Lower lobe of right lung (tissue), 2 donors: ENCODE data around the gene KRTAP5-6. TPM values are rescaled to one million over a fixed set of nuclear protein-coding genes. Genes with fewer than 3 reads are reported as not detected.

Experiments used
- ATAC-seq, 2 donors: fragments of 200-7000 bp; cut with Tn5 transposase; one replicate each; pipeline ENCODE4 v1.9.1; 2020 to 2022; ENCODE audit warnings: mild to moderate bottlenecking in 2 of 2, moderate library complexity in 2 of 2
- DNase-seq: peaks from one replicate; pipeline ENCODE4 v3.0.0-alpha.2; 2020
- H3K27ac ChIP-seq: fragments of 200-600 bp; one replicate; pipeline ENCODE4 v1.8.0; 2022
- H3K27me3 ChIP-seq: fragments of 200-600 bp; one replicate; pipeline ENCODE4 v1.8.0; 2022; ENCODE audit warnings: low read depth
- H3K36me3 ChIP-seq: fragments of 200-600 bp; one replicate; pipeline ENCODE4 v1.8.0; 2022; ENCODE audit warnings: mild to moderate bottlenecking
- H3K4me1 ChIP-seq: fragments of 200-600 bp; one replicate; pipeline ENCODE4 v1.8.0; 2022
- H3K4me3 ChIP-seq: fragments of 200-600 bp; one replicate; pipeline ENCODE4 v1.8.0; 2022; ENCODE audit warnings: mild to moderate bottlenecking
- H3K9me3 ChIP-seq: fragments of 200-600 bp; one replicate; pipeline ENCODE4 v1.8.0; 2022
- intact Hi-C: fragments of 100-400 bp; cut with DNase I; formaldehyde crosslinking; loops from one replicate; pipeline ENCODE4 v1.11.0; 2022
- total RNA-seq: library from RNA; stranded (reverse); fragmentation: NEBNext Ultra II Directional; extraction: Animal tissue kit (Norgen Biotek cat#: 25700); gene quantifications from one replicate; pipeline ENCODE4 v1.2.1, GENCODE V29; 2021
- TF ChIP-seq, protein P1 (sequence below): fragments of 200-600 bp; IDR thresholded peaks from one replicate; pipeline ENCODE4 v1.8.0; 2022; ENCODE audit warnings: antibody characterized with exemption, mild to moderate bottlenecking
- donor health status: DM: no; HTN: yes; CAD: no; lungs with severe emphysema.

KRTAP5-6 gene
- total RNA-seq, 1 donor from 2014 or later: not detected

DNA sequence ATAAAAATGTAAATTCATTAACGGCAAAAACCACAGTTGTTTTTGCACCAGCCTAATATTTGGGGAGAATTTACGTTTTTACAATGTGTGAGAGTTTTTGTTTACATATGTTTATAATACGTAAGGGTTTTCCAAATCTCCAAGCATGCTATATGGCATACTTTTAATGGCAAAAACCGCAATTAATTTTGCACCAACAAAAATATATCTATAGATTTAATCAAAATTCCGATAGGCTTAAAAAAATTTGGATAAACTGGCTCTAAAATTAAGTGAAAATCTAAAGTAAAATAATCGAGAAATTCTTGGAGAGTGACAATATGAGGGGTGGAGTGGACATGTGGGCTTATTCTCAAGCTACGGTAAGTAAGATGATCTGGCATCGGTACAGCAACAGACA, 22.8 kb downstream of the KRTAP5-6 start:
- TF ChIP-seq, protein P1, sequence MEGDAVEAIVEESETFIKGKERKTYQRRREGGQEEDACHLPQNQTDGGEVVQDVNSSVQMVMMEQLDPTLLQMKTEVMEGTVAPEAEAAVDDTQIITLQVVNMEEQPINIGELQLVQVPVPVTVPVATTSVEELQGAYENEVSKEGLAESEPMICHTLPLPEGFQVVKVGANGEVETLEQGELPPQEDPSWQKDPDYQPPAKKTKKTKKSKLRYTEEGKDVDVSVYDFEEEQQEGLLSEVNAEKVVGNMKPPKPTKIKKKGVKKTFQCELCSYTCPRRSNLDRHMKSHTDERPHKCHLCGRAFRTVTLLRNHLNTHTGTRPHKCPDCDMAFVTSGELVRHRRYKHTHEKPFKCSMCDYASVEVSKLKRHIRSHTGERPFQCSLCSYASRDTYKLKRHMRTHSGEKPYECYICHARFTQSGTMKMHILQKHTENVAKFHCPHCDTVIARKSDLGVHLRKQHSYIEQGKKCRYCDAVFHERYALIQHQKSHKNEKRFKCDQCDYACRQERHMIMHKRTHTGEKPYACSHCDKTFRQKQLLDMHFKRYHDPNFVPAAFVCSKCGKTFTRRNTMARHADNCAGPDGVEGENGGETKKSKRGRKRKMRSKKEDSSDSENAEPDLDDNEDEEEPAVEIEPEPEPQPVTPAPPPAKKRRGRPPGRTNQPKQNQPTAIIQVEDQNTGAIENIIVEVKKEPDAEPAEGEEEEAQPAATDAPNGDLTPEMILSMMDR: no peak
- no peaks in the 10 kb centered on the region for H3K9me3 ChIP-seq
- H3K27ac ChIP-seq: no peak overlapping the region
- intact Hi-C loops: no loop called here
- no peak overlapping the region for H3K4me3 ChIP-seq
- DNase-seq (no peak), ATAC-seq (no peak)
- H3K4me1 ChIP-seq: no peaks in the 10 kb centered on the region
- peaks cover 9% of the 10 kb centered on the region for H3K27me3 ChIP-seq
- no peaks in the 10 kb centered on the region for H3K36me3 ChIP-seq

DNA sequence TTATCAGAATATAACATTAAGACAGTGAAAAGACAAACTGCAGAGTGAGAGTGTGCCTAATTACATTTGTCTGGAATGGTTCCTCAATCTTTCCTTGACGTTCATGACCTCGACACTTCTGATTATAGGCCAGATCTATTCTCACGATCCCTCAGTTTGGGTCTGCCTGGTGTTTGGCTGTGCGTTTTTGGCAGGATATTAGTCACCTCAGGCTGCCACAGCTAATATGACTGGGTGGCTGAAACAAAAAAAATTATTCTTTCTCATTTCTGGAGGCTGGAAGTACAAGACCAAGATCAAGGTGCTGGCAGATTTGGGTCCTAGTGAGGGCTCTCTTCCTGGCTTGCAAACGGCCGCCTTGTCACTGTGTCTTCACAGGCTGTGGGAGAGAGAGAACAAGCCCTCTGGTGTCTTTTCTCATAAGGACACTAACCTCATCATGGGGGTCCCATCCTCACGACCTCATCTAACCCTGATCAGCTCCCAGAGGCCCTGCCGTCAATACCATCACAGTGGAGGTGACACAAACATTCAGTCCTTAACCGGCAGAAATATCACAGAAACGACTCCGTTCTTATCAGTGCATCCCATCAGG, 30.2 kb downstream of the KRTAP5-6 start:
- Histone ChIP-seq H3K27me3 (peaks cover 34% of the 10 kb centered on the region), H3K4me1 (no peaks in the 10 kb centered on the region), H3K27ac (no peak overlapping the region), H3K4me3 (no peak overlapping the region), H3K36me3 (no peaks in the 10 kb centered on the region), H3K9me3 (no peaks in the 10 kb centered on the region)
- TF ChIP-seq, protein P1: no peak
- intact Hi-C loops: no loop called here
- DNase-seq (no peak), ATAC-seq (no peak)

- TF ChIP-seq, protein P1: no peak
- DNase-seq (no peak), ATAC-seq (no peak)
- H3K36me3 ChIP-seq: no peaks in the 10 kb centered on the region
- H3K9me3 ChIP-seq: no peaks in the 10 kb centered on the region
- no peaks in the 10 kb centered on the region for H3K4me1 ChIP-seq
- H3K27me3 ChIP-seq: peaks cover 41% of the 10 kb centered on the region
- intact Hi-C loops: no loop called here
- no peak overlapping the region for H3K4me3 ChIP-seq
- no peak overlapping the region for H3K27ac ChIP-seq
Measured at GRCh38 chr11:1727861-1728260, 30.9 kb downstream of the KRTAP5-6 start.

- peaks cover 45% of the 10 kb centered on the region for H3K27me3 ChIP-seq
- ATAC-seq (no peak), DNase-seq (no peak)
- H3K4me1 ChIP-seq: no peaks in the 10 kb centered on the region
- intact Hi-C loops: no loop called here
- H3K36me3 ChIP-seq: no peaks in the 10 kb centered on the region
- no peaks in the 10 kb centered on the region for H3K9me3 ChIP-seq
- H3K27ac ChIP-seq: no peak overlapping the region
- no peak overlapping the region for H3K4me3 ChIP-seq
- TF ChIP-seq, protein P1: no peak
Measured at GRCh38 chr11:1728301-1728700, 31.3 kb downstream of the KRTAP5-6 start.

GRCh38 chr11:1728931-1729691, 32.1 kb downstream of the KRTAP5-6 start:
- no peak overlapping the region for H3K4me3 ChIP-seq
- H3K36me3 ChIP-seq: no peaks in the 10 kb centered on the region
- intact Hi-C loops: no loop called here
- DNase-seq (no peak), ATAC-seq (no peak)
- TF ChIP-seq, protein P1: no peak
- H3K4me1 ChIP-seq: no peaks in the 10 kb centered on the region
- H3K27me3 ChIP-seq: peaks cover 53% of the 10 kb centered on the region
- H3K27ac ChIP-seq: no peak overlapping the region
- H3K9me3 ChIP-seq: no peaks in the 10 kb centered on the region
